Measurements from ENCODE around the gene ANKRD50.

Gene ANKRD50

GRCh38 chr4:124691801-124692200 lies 20.7 kb downstream of the ANKRD50 start:
- no peak for TF ChIP-seq CTCF (IDR thresholded peaks at IDR 0.05; ENCODE audit: extremely low read depth, missing control alignments)

GRCh38 chr4:124686279-124686678 lies 26.3 kb downstream of the ANKRD50 start:
- no peak for DNase-seq (ENCODE audit: low spot score)

More at GRCh38 chr4:124691801-124692200, 20.7 kb downstream of the ANKRD50 start:
- no peak for DNase-seq (ENCODE audit: low spot score)

GRCh38 chr4:124685851-124686250 lies 26.7 kb downstream of the ANKRD50 start:
- no peak for TF ChIP-seq CTCF (IDR thresholded peaks at IDR 0.05; ENCODE audit: extremely low read depth, missing control alignments)
- DNase-seq (ENCODE audit: low spot score), result no peak

More at GRCh38 chr4:124686279-124686678, 26.3 kb downstream of the ANKRD50 start:
- TF ChIP-seq CTCF (IDR thresholded peaks at IDR 0.05; ENCODE audit: extremely low read depth, missing control alignments), result no peak

GRCh38 chr4:124684301-124684700 lies 28.2 kb downstream of the ANKRD50 start:
- TF ChIP-seq CTCF (IDR thresholded peaks at IDR 0.05; ENCODE audit: extremely low read depth, missing control alignments), result no peak
- DNase-seq (ENCODE audit: low spot score), result no peak

DNA sequence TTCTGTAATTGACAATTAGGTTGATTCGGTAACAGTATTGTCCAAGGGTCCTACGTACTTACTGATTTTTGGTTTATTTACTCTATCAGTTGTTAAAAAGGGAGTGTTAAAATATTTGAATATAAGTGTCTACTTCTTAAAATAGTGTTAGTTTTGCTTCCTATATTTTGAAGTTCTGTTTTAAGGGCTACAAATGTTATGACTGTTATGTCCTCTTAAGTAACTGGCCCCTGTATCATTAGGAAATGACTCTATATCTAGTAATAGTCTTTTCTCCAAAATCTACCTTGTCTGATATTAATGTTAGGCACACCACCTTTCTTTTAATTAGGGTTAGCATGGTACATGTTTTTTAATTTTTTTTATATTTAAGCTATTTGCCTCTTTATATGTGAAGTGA lies 30.1 kb downstream of the ANKRD50 start:
- no peak for TF ChIP-seq CTCF (IDR thresholded peaks at IDR 0.05; ENCODE audit: extremely low read depth, missing control alignments)
- no peak for DNase-seq (ENCODE audit: low spot score)

DNA sequence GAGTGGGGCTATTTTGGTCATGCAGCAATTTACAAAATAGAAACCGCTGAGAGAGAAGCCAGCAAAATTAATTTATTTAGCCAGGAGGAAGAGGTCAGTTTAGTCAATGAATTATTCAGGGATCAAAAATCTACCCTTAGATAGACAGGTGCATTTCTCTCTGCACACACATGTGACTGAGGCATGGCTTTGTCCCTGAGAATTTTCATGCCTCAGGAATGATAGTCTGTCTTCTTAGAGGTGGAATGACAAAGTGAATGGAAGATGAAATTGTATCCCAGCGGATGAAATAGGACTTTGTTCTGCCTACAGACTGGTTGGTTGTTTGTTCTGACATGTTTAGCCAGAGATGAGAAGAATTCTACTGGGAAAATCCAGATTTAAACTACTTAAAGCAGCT lies 46.0 kb downstream of the ANKRD50 start:
- DNase-seq (ENCODE audit: low spot score), result no peak
- TF ChIP-seq CTCF (IDR thresholded peaks at IDR 0.05; ENCODE audit: extremely low read depth, missing control alignments), result no peak

DNA sequence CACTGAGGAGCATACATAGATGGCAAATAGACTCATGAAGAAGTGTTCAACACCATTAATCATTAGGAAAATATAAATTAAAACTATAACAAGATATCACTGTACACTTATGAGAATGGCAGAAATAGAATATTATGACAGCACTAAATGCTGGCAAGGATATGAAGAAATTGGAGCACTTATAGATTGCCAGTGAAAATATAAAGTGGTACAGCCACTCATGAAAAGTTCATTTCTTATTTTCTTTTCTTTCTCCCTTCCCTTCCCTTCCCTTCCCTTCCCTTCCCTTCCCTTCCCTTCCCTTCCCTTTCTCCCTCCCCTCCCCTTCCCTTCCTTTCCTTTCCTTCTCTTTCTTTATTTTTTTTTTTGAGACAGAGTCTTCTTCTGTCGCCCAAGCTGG lies 53.7 kb downstream of the ANKRD50 start:
- no peak for DNase-seq (ENCODE audit: low spot score)
- TF ChIP-seq CTCF (IDR thresholded peaks at IDR 0.05; ENCODE audit: extremely low read depth, missing control alignments), result no peak

Measured in GM20000 (cell line).